Gastroesophageal sphincter (tissue), 3 donors: ENCODE measurements around the gene SLX9.

Source experiments
- EP300 ChIP-seq: sonication (generic); formaldehyde crosslinking; IDR thresholded peaks from one replicate; pipeline ENCODE4 v1.6.1; 2017; ENCODE audit warnings: antibody characterized with exemption, mild to moderate bottlenecking
- POLR2A ChIP-seq, 2 donors: fragments of 450-650 bp; IDR thresholded peaks; one replicate each; pipeline ENCODE4 v1.6.1; 2017; ENCODE audit warnings: antibody characterized with exemption in 2 of 2, mild to moderate bottlenecking in 2 of 2, moderate library complexity in 1 of 2
- POLR2AphosphoS5 ChIP-seq: sonication (generic); formaldehyde crosslinking; IDR thresholded peaks from one replicate; pipeline ENCODE4 v1.6.1; 2017; ENCODE audit warnings: antibody characterized with exemption
- TF ChIP-seq, protein P1 (sequence below), 4 experiments: fragments of 200-600 bp in 2 of 4; fragments of 450-650 bp in 2 of 4; sonication (generic) in 1 of 4; IDR thresholded peaks; one replicate each; pipeline ENCODE4 v1.5.1; 2017 to 2019; ENCODE audit warnings: antibody characterized with exemption in 4 of 4, mild to moderate bottlenecking in 2 of 4, moderate library complexity in 2 of 4

DNA sequence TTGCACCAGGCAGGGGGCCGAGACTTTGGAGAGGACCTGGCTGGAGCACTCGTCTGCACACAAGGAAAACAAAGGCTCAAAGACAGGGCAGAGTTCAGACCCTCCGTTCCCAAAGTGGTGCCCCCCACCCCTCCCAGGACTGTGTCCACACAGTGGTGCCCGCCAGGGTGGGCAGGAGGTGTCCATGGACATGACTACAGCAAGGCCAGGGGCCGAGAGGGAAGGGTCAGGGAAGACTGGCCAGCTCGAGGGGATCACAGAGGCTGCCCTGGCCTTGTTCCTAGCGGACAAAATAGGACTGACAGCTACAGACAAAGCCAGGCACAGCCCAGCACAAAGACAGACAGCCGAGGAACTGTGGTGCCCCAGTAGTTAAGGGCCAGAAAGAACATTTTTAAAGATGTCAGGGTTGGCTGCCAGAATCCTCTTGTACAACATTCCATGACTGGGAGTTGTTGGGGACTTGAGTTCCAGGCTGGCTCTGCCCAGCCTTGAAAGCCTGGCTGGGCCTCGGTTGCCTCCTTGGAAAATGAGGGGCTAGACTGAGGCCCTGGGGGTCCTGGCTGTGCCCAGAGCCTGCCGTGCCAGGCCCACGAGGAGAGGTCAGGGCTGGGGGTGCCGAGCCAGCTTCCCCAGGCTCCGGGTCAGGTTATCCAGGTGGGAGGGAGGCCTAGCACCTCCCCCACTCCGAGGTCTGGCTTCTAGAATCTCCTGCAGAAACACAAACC lies 63.7 kb downstream of the SLX9 start:
- no peak for TF ChIP-seq EP300
- TF ChIP-seq, protein P1, sequence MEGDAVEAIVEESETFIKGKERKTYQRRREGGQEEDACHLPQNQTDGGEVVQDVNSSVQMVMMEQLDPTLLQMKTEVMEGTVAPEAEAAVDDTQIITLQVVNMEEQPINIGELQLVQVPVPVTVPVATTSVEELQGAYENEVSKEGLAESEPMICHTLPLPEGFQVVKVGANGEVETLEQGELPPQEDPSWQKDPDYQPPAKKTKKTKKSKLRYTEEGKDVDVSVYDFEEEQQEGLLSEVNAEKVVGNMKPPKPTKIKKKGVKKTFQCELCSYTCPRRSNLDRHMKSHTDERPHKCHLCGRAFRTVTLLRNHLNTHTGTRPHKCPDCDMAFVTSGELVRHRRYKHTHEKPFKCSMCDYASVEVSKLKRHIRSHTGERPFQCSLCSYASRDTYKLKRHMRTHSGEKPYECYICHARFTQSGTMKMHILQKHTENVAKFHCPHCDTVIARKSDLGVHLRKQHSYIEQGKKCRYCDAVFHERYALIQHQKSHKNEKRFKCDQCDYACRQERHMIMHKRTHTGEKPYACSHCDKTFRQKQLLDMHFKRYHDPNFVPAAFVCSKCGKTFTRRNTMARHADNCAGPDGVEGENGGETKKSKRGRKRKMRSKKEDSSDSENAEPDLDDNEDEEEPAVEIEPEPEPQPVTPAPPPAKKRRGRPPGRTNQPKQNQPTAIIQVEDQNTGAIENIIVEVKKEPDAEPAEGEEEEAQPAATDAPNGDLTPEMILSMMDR (IDR thresholded peaks at IDR 0.05), result peak in 2 of 4 experiments; percentile 40 to 56
- TF ChIP-seq POLR2A (IDR thresholded peaks at IDR 0.05), result no peak
- peak; percentile 33 for TF ChIP-seq POLR2AphosphoS5
